Kidney (tissue), 14 donors: Measurements from ENCODE around the gene TCEANC2. TPM values are rescaled to one million over a fixed set of nuclear protein-coding genes. Genes with fewer than 3 reads are reported as not detected.

Experiments used
- DNase-seq, 5 donors: peaks; one replicate each; pipeline ENCODE4 v3.0.0-alpha.2; 2013 to 2020
- FAIRE-seq: peaks from 2 replicates; lab custom pipeline; 2012; peaks lifted over from hg19 to GRCh38; lab: Jason Lieb, UNC
- H3K27ac ChIP-seq, 2 donors: one replicate each; pipeline ENCODE4 v1.7.0; 2013; ENCODE audit warnings: low read depth in 2 of 2, low read length in 2 of 2, inconsistent platforms in 1 of 2
- H3K27me3 ChIP-seq: one replicate; pipeline ENCODE4 v1.7.1; 2013; ENCODE audit warnings: low read length, inconsistent platforms; ENCODE audit not compliant: control insufficient read depth, insufficient read depth
- H3K36me3 ChIP-seq, 3 donors: one replicate each; pipeline versions ENCODE4 v1.7.0 to v1.7.1; 2013; ENCODE audit warnings: low read length in 3 of 3, control low read depth in 1 of 3, inconsistent platforms in 1 of 3; ENCODE audit not compliant: insufficient read depth in 3 of 3, control insufficient read depth in 2 of 3
- H3K4me1 ChIP-seq, 3 donors: one replicate each; pipeline versions ENCODE4 v1.7.0 to v1.7.1; 2013; ENCODE audit warnings: low read length in 3 of 3, inconsistent platforms in 1 of 3, low read depth in 1 of 3; ENCODE audit not compliant: control insufficient read depth in 2 of 3, insufficient read depth in 2 of 3
- H3K4me3 ChIP-seq, 3 donors: one replicate each; pipeline versions ENCODE4 v1.7.0 to v1.8.1; 2013; ENCODE audit warnings: low read length in 3 of 3, control low read depth in 1 of 3, inconsistent platforms in 1 of 3
- H3K9ac ChIP-seq, 3 donors: one replicate each; pipeline versions ENCODE4 v1.7.0 to v1.7.1; 2013; ENCODE audit warnings: low read length in 3 of 3, control low read depth in 1 of 3, inconsistent platforms in 1 of 3
- H3K9me3 ChIP-seq, 3 donors: one replicate each; pipeline versions ENCODE4 v1.7.0 to v1.7.1; 2013; ENCODE audit warnings: low read length in 3 of 3, control low read depth in 1 of 3, inconsistent platforms in 1 of 3; ENCODE audit not compliant: control insufficient read depth in 2 of 3, insufficient read depth in 1 of 3
- CTCF ChIP-seq: IDR thresholded peaks from 3 replicates; pipeline ENCODE4 v1.5.1; 2012; ENCODE audit warnings: mild to moderate bottlenecking, moderate library complexity, borderline replicate concordance; ENCODE audit not compliant: insufficient read depth; ENCODE audit errors: extremely low read depth
- intact Hi-C: fragments of 100-400 bp; cut with DNase I; formaldehyde crosslinking; loops from one replicate; pipeline ENCODE4 v1.11.1; 2022
- polyA plus RNA-seq: library from polyadenylated mRNA; stranded (reverse); fragments of 350-450 nt; fragmentation: Illumina TruSeq; extraction: RNeasy Lipid Tissue Mini Kit (QIAGEN cat#74804); gene quantifications from one replicate; pipeline ENCODE4 v1.2.3, GENCODE V29; 2014; ENCODE audit warnings: low read depth, low replicate concordance; ENCODE audit not compliant: insufficient read depth
- total RNA-seq: library from RNA; stranded (reverse); fragmentation: NEBNext Ultra II Directional; extraction: Animal tissue kit (Norgen Biotek cat#: 25700); gene quantifications from one replicate; pipeline ENCODE4 v1.2.1, GENCODE V29; 2021
- donor health status: control.
- donor health status: control.
- donor health status: control.
- donor health status: control.
- donor health status: control.
- donor health status: DM: yes; HTN: yes; CAD: no.
- donor health status: Normal renal cell carcinoma (clear cell type).

The TCEANC2 gene
- total and polyA plus RNA-seq, 2 donors from 2014 or later: 3.1 to 5.1 TPM

GRCh38 chr1:54051933-54052430, 1.4 kb upstream of the TCEANC2 start:
- no peaks in the 10 kb centered on the region for H3K36me3 ChIP-seq
- H3K4me3 ChIP-seq: peak overlapping the region; percentile 90 to 98 (median 97)
- H3K4me1 ChIP-seq: peaks cover 10 to 17% (median 14%) of the 10 kb centered on the region in 3 donors
- intact Hi-C loops: no loop called here
- DNase-seq (peak in 1 of 5 donors; percentile 36), FAIRE-seq (no peak)
- H3K9me3 ChIP-seq: no peaks in the 10 kb centered on the region
- peak overlapping the region; percentile 89 to 90 for H3K27ac ChIP-seq
- no peak for TF ChIP-seq CTCF
- peak overlapping the region; percentile 88 to 98 (median 95) for H3K9ac ChIP-seq
- H3K27me3 ChIP-seq: no peaks in the 10 kb centered on the region

GRCh38 chr1:54052431-54052933, 926 bp upstream of the TCEANC2 start:
- TF ChIP-seq CTCF: no peak
- Histone ChIP-seq H3K36me3 (no peaks in the 10 kb centered on the region), H3K4me1 (peaks cover 10 to 17% (median 14%) of the 10 kb centered on the region in 3 donors), H3K9ac (peak overlapping the region; percentile 88 to 98 (median 95)), H3K9me3 (no peaks in the 10 kb centered on the region), H3K27ac (peak overlapping the region; percentile 89 to 90), H3K4me3 (peak overlapping the region; percentile 90 to 98 (median 97)), H3K27me3 (no peaks in the 10 kb centered on the region)
- FAIRE-seq: no peak
- DNase-seq: peak in 4 of 5 donors; percentile 69 to 88 (median 80)
- intact Hi-C loops: no loop called here

- peaks cover 7 to 12% (median 9%) of the 10 kb centered on the region in 3 donors for H3K4me1 ChIP-seq
Observed at GRCh38 chr1:54053745-54054437, 483 bp downstream of the TCEANC2 start.

More at GRCh38 chr1:54053745-54054437, 483 bp downstream of the TCEANC2 start:
- intact Hi-C loops: no loop called here
- H3K9me3 ChIP-seq: no peaks in the 10 kb centered on the region
- peak overlapping the region; percentile 89 to 90 for H3K27ac ChIP-seq
- H3K36me3 ChIP-seq: no peaks in the 10 kb centered on the region
- no peak for FAIRE-seq
- peak overlapping the region; percentile 71 to 97 (median 95) for H3K4me3 ChIP-seq
- H3K27me3 ChIP-seq: no peaks in the 10 kb centered on the region
- no peak for TF ChIP-seq CTCF
- H3K9ac ChIP-seq: peak overlapping the region; percentile 64 to 95 (median 70)
- DNase-seq: peak in 1 of 5 donors; percentile 14
